Bronchial epithelial cell (primary cell): ENCODE data around the gene IBSP. TPM values are rescaled to one million over a fixed set of nuclear protein-coding genes. Genes with fewer than 3 reads are reported as not detected.
A peak's percentile ranks its signal among the peaks of the same experiment; 100 is the strongest.

Experiments
- DNase-seq: peaks from one replicate; pipeline ENCODE4 v3.0.0-alpha.2; 2010; ENCODE audit warnings: low read depth
- FAIRE-seq: peaks from 2 replicates; lab custom pipeline; 2011; peaks lifted over from hg19 to GRCh38; lab: Jason Lieb, UNC
- H3K27me3 ChIP-seq: 2 replicates; pipeline ENCODE4 v1.5.1; 2011; ENCODE audit warnings: low read length; ENCODE audit not compliant: control insufficient read depth, insufficient read depth
- H3K36me3 ChIP-seq: 2 replicates; pipeline ENCODE4 v1.5.1; 2011; ENCODE audit warnings: low read length; ENCODE audit not compliant: control insufficient read depth, insufficient read depth
- H3K4me3 ChIP-seq: 2 replicates; pipeline ENCODE4 v1.5.1; 2011; ENCODE audit warnings: mild to moderate bottlenecking, low read depth, low read length, control low read depth
- CTCF ChIP-seq: IDR thresholded peaks from 2 replicates; pipeline ENCODE4 v1.5.1; 2011; ENCODE audit warnings: mild to moderate bottlenecking, moderate library complexity, low read length, control low read depth, inconsistent platforms; ENCODE audit not compliant: insufficient read depth, severe bottlenecking
- total RNA-seq: library from RNA; depleted of rRNA; stranded (reverse); fragments of >200 nt; gene quantifications from 2 replicates; pipeline ENCODE4 v1.2.1, GENCODE V29; 2014

IBSP gene
- total RNA-seq, 1 donor from 2014 or later = not detected

GRCh38 chr4:87846226-87846625 lies 46.9 kb downstream of the IBSP start:
- no peak overlapping the region for H3K4me3 ChIP-seq
- H3K36me3 ChIP-seq = no peaks in the 10 kb centered on the region
- no peak for FAIRE-seq
- DNase-seq = no peak
- no peak for TF ChIP-seq CTCF
- H3K27me3 ChIP-seq = no peaks in the 10 kb centered on the region

GRCh38 chr4:87848622-87849351 lies 49.4 kb downstream of the IBSP start:
- DNase-seq = peak; percentile 61
- peak; percentile 67 for TF ChIP-seq CTCF
- Histone ChIP-seq H3K36me3 (no peaks in the 10 kb centered on the region), H3K4me3 (no peak overlapping the region), H3K27me3 (no peaks in the 10 kb centered on the region)
- FAIRE-seq = no peak

GRCh38 chr4:87849612-87850011 lies 50.3 kb downstream of the IBSP start:
- FAIRE-seq = no peak
- no peak for DNase-seq
- no peak for TF ChIP-seq CTCF
- H3K4me3 ChIP-seq = no peak overlapping the region
- H3K27me3 ChIP-seq = no peaks in the 10 kb centered on the region
- no peaks in the 10 kb centered on the region for H3K36me3 ChIP-seq

- no peak for TF ChIP-seq CTCF
- Histone ChIP-seq H3K36me3 (no peaks in the 10 kb centered on the region), H3K4me3 (no peak overlapping the region), H3K27me3 (no peaks in the 10 kb centered on the region)
- no peak for DNase-seq
- no peak for FAIRE-seq
Observed at GRCh38 chr4:87851332-87851731, 52.0 kb downstream of the IBSP start.

GRCh38 chr4:87851953-87852352 lies 52.6 kb downstream of the IBSP start:
- no peak for FAIRE-seq
- TF ChIP-seq CTCF = no peak
- H3K4me3 ChIP-seq = no peak overlapping the region
- DNase-seq = no peak
- no peaks in the 10 kb centered on the region for H3K36me3 ChIP-seq
- no peaks in the 10 kb centered on the region for H3K27me3 ChIP-seq

- no peak for FAIRE-seq
- DNase-seq = peak; percentile 66
- no peak overlapping the region for H3K4me3 ChIP-seq
- H3K36me3 ChIP-seq = no peaks in the 10 kb centered on the region
- peak; percentile 51 for TF ChIP-seq CTCF
- H3K27me3 ChIP-seq = no peaks in the 10 kb centered on the region
Observed at GRCh38 chr4:87853108-87853507, 53.8 kb downstream of the IBSP start.
